Effector memory CD4-positive, alpha-beta T cell (primary cell): ENCODE results near the gene PAN3.

ENCODE experiments used
- DNase-seq, 3 donors: peaks; one replicate each; pipeline ENCODE4 v3.0.0-alpha.2; 2020
- H3K27ac ChIP-seq: 2 replicates; pipeline ENCODE4 v1.7.0; 2013; ENCODE audit warnings: mild to moderate bottlenecking, low read length, moderate library complexity; ENCODE audit not compliant: insufficient read depth, poor library complexity, severe bottlenecking
- H3K27me3 ChIP-seq: replicated peaks from 2 replicates; pipeline ENCODE4 v1.7.0; 2013; ENCODE audit warnings: mild to moderate bottlenecking, low read length; ENCODE audit not compliant: insufficient read depth, control insufficient read depth, poor library complexity, severe bottlenecking
- H3K36me3 ChIP-seq: 2 replicates; pipeline ENCODE4 v1.7.0; 2013; ENCODE audit warnings: mild to moderate bottlenecking, low read length, moderate library complexity; ENCODE audit not compliant: control insufficient read depth, insufficient read depth
- H3K4me1 ChIP-seq: 2 replicates; pipeline ENCODE4 v1.7.0; 2013; ENCODE audit warnings: low read length, mild to moderate bottlenecking; ENCODE audit not compliant: control insufficient read depth, insufficient read depth, poor library complexity, severe bottlenecking
- H3K4me3 ChIP-seq: 2 replicates; pipeline ENCODE4 v1.7.0; 2013; ENCODE audit warnings: low read length, low read depth, mild to moderate bottlenecking; ENCODE audit not compliant: insufficient read depth, poor library complexity, severe bottlenecking
- H3K9me3 ChIP-seq: 2 replicates; pipeline ENCODE4 v1.7.0; 2013; ENCODE audit warnings: mild to moderate bottlenecking, low read length, moderate library complexity; ENCODE audit not compliant: control insufficient read depth

PAN3 gene

DNA sequence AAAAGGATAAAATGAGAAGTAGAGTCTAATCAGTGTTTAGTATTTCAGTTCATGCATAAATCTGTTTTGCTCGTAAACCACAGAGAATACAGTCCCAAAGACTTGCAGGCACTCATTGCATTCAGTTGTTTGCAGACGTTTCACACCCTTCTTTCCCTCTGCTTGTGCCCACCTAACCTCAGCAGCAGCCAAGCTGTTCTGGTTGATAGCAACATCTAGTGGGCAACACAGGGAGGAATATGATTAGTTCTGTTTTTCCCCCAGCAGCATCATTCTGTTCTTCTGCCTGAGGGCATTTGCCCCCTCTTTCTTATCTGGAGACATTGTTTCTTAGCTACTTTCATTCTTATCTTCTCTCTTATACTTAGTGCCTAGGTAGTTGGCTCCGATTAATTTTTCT is 135.6 kb downstream of the PAN3 start:
- no peak overlapping the region for H3K27ac ChIP-seq
- no peaks in the 10 kb centered on the region for H3K9me3 ChIP-seq

GRCh38 chr13:28282451-28282850 is 144.1 kb downstream of the PAN3 start:
- no peak for DNase-seq
- H3K36me3 ChIP-seq: peaks cover 32% of the 10 kb centered on the region

More for the DNA sequence above, 135.6 kb downstream of the PAN3 start:
- H3K4me1 ChIP-seq: no peaks in the 10 kb centered on the region
- peaks cover 35% of the 10 kb centered on the region for H3K36me3 ChIP-seq
- DNase-seq: no peak
- H3K27me3 ChIP-seq: no peaks in the 10 kb centered on the region
- H3K4me3 ChIP-seq: no peak overlapping the region

DNA sequence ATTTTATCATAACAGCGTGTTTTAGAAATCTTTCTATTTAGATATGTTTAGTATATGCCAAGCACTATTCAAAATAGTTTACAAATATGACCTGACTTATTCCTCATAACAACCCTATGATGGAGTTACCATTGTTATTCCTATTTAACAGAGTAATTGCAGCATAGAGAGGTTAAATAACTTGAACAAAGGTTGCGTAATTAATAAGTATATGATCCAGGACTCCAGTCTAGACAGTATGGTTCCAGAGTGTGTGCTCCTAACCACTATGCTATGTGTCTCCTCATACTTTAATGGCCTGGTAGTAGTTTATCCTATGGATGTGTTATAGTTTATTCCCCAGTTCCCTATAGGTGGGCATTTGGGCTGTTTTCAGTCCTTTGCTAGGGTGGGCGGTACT is 145.3 kb downstream of the PAN3 start:
- no peak for DNase-seq
- H3K9me3 ChIP-seq: no peaks in the 10 kb centered on the region
- H3K4me1 ChIP-seq: no peaks in the 10 kb centered on the region
- peaks cover 35% of the 10 kb centered on the region for H3K36me3 ChIP-seq
- no peak overlapping the region for H3K4me3 ChIP-seq
- H3K27me3 ChIP-seq: no peaks in the 10 kb centered on the region
- H3K27ac ChIP-seq: no peak overlapping the region

More at GRCh38 chr13:28282451-28282850, 144.1 kb downstream of the PAN3 start:
- no peaks in the 10 kb centered on the region for H3K27me3 ChIP-seq
- H3K27ac ChIP-seq: no peak overlapping the region
- H3K9me3 ChIP-seq: no peaks in the 10 kb centered on the region
- H3K4me3 ChIP-seq: no peak overlapping the region
- no peaks in the 10 kb centered on the region for H3K4me1 ChIP-seq

DNA sequence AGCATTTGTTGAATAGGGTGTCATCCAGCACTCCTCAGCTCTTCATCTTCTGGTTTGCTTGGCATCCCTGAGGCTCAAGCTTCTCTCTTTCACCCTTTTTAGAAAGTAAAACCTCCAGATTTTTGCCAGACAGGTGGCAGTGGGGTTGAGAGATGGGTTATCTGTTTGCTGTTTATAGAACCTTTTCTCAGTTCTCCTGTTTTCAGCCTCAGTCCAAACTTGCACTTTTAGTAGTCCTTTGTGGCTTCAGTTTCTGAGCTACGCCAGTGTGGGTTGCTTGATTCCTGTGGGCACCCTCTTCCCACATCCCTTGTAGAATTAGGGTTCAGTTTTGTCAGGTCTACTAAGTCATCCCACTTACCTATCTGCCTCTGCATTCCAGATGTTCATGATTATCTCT is 147.9 kb downstream of the PAN3 start:
- no peak overlapping the region for H3K4me3 ChIP-seq
- no peaks in the 10 kb centered on the region for H3K27me3 ChIP-seq
- H3K9me3 ChIP-seq: no peaks in the 10 kb centered on the region
- DNase-seq: no peak
- H3K27ac ChIP-seq: no peak overlapping the region
- H3K36me3 ChIP-seq: peaks cover 39% of the 10 kb centered on the region
- H3K4me1 ChIP-seq: no peaks in the 10 kb centered on the region

GRCh38 chr13:28297341-28297740 is 159.0 kb downstream of the PAN3 start:
- H3K27me3 ChIP-seq: no peaks in the 10 kb centered on the region
- no peaks in the 10 kb centered on the region for H3K9me3 ChIP-seq
- H3K4me1 ChIP-seq: peaks cover 6% of the 10 kb centered on the region
- no peak overlapping the region for H3K27ac ChIP-seq
- DNase-seq: no peak
- H3K36me3 ChIP-seq: peaks cover 20% of the 10 kb centered on the region
- no peak overlapping the region for H3K4me3 ChIP-seq

- Histone ChIP-seq H3K36me3 (no peaks in the 10 kb centered on the region), H3K4me3 (no peak overlapping the region), H3K27ac (no peak overlapping the region), H3K27me3 (no peaks in the 10 kb centered on the region), H3K9me3 (no peaks in the 10 kb centered on the region), H3K4me1 (peaks cover 6% of the 10 kb centered on the region)
- DNase-seq: no peak
These were observed 161.6 kb downstream of the PAN3 start for GRCh38 chr13:28299916-28300315.

DNA sequence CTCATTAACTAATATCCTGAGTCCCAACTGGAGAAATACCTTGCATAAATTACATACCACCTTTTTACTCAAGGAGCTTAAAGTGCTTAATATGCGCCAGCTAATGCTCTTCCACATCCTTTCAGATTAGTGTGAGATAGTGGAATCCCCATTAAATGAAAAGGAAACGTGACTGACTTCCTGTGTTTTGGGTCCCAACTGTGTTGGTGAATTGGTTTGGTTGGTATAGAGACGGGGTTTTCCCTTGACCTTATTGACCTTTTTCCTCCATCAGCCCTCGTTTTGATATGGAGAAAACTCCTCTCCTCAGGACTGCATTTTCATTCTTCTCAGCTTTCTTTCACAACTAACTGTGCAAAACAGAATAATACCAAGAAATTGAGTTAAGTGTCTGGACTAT is 163.5 kb downstream of the PAN3 start:
- no peak for DNase-seq
- H3K36me3 ChIP-seq: no peaks in the 10 kb centered on the region
- H3K27ac ChIP-seq: no peak overlapping the region
- no peaks in the 10 kb centered on the region for H3K27me3 ChIP-seq
- H3K4me1 ChIP-seq: peaks cover 6% of the 10 kb centered on the region
- no peaks in the 10 kb centered on the region for H3K9me3 ChIP-seq
- H3K4me3 ChIP-seq: no peak overlapping the region

DNA sequence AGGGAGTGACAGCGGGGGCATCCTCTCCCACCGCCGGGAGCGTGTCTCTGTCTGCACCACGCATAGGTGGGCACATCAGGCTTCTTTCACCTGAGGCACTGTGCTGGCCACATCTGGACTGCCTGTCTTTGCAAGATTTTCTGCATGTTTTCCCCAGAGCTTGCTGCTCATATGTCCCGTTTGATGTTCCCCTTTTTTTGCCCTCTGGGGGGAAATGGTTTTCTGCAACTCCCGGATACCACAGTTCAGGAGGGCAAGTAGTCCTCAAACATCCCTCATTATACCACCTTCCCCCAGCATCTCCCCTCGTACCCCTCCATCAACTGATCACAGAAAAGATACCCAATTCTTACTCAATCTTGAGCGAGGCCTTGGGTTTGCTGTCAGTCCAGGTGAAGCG is 168.0 kb downstream of the PAN3 start:
- Histone ChIP-seq H3K36me3 (no peaks in the 10 kb centered on the region), H3K27ac (no peak overlapping the region), H3K4me1 (peaks cover 6% of the 10 kb centered on the region), H3K27me3 (no peaks in the 10 kb centered on the region), H3K9me3 (no peaks in the 10 kb centered on the region), H3K4me3 (no peak overlapping the region)
- no peak for DNase-seq

DNA sequence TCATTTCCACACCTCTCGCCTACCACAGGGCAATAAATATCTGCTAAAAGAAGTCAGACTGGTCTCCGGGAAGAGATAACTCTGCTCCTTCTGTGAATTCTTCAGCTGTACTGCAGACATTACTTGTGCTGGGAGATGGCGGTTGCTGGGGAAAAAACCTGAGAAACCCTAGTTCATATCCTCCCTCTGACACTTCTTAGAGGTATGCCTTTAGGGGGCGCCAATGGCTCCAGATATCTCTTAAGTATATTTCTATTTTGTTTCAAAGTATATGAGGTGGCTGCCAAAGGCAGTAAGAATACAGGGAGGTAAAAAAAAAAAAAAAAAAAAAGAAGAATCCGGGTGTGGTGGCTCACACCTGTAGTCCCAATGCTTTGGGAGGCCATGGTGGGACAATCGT is 175.2 kb downstream of the PAN3 start:
- no peak overlapping the region for H3K4me3 ChIP-seq
- no peak for DNase-seq
- H3K4me1 ChIP-seq: no peaks in the 10 kb centered on the region
- H3K27ac ChIP-seq: no peak overlapping the region
- no peaks in the 10 kb centered on the region for H3K36me3 ChIP-seq
- H3K27me3 ChIP-seq: no peaks in the 10 kb centered on the region
- H3K9me3 ChIP-seq: no peaks in the 10 kb centered on the region

DNA sequence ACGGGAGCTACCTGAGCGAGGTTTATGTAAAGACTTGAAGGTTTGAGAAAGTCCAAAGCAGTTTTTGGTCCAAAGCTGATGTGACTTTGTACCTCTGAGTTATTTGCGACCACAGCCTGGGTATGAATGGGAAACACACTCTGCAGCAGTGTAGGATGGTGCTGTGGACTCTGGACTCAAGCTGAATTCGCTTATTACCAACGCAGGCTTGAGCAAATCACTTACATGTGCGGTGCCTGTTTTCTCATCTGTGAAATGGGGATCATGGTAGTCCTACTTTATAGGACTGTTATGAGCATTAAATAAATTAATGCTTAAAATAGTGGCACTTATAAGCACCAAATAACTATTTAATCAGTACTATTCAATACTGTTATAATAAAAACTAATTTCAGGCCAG is 176.5 kb downstream of the PAN3 start:
- no peaks in the 10 kb centered on the region for H3K4me1 ChIP-seq
- H3K4me3 ChIP-seq: no peak overlapping the region
- H3K27me3 ChIP-seq: no peaks in the 10 kb centered on the region
- H3K9me3 ChIP-seq: no peaks in the 10 kb centered on the region
- DNase-seq: no peak
- no peaks in the 10 kb centered on the region for H3K36me3 ChIP-seq
- no peak overlapping the region for H3K27ac ChIP-seq

- Histone ChIP-seq H3K27me3 (no peaks in the 10 kb centered on the region), H3K9me3 (no peaks in the 10 kb centered on the region), H3K36me3 (no peaks in the 10 kb centered on the region), H3K4me3 (no peak overlapping the region), H3K4me1 (no peaks in the 10 kb centered on the region), H3K27ac (no peak overlapping the region)
- no peak for DNase-seq
These were observed 177.8 kb downstream of the PAN3 start for GRCh38 chr13:28316129-28316528.
